ENCODE results near the gene SLC5A4. TPM values are rescaled to one million over a fixed set of nuclear protein-coding genes. Genes with fewer than 3 reads are reported as not detected.
"Not testable (repeated sequence)": the region's sequence is repeated elsewhere in the genome, so short reads cannot be mapped to it uniquely, and the experiment has no call there.

The SLC5A4 gene
- total RNA-seq, 1 experiment from 2014 or later = 0.22 TPM

DNA sequence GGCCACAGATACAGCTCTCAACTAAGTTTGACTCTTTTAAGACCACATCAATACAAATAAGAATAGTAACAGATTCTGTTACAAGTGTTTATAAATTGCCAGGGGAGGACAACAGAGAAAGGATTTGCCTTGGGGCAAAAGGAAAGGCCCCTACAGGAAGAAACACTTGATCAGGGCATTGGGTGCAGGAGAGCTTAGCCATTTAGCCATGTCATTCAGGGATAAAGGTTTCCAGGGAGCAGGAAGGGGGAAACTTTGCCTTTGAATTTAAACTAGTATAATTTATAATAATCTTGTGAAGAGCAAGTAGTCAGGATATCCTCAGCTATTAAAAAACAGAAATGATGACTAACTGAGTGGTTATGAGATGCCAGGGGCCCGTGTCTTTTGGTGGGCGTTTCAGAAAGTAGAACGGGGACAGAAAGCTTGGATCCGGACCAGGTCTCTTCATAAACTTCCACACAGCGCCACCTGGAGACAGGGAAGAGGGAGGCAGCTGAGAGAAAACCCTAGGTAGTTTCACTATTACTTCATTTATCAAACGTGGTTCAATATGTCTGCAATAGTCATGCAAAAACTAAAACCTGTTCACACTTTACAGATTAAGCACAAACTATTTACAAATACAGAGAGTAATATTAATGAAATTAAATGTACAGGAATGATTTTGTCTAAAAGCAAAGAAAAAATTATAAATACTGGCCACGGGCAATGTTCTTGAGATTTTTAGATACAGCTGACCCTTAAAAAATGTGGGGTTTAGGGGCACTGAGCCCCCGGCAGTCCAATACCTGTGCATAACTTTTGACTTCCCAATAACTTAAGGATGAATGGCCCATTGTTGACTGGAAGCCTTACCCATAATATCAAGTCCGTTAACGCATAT, 11.0 kb upstream of the SLC5A4 start:
- Mint-ChIP-seq H3K27ac (peak overlapping the region; percentile 39), H3K9me3 (peaks cover 8% of the 10 kb centered on the region), H3K4me1 (peaks cover 9% of the 10 kb centered on the region), H3K4me3 (no peak overlapping the region), H3K36me3 (no peaks in the 10 kb centered on the region), H3K27me3 (ENCODE audit: low read depth) (no peaks in the 10 kb centered on the region; the same call in 1 of the 2 replicates)
- TF ChIP-seq, protein P1, sequence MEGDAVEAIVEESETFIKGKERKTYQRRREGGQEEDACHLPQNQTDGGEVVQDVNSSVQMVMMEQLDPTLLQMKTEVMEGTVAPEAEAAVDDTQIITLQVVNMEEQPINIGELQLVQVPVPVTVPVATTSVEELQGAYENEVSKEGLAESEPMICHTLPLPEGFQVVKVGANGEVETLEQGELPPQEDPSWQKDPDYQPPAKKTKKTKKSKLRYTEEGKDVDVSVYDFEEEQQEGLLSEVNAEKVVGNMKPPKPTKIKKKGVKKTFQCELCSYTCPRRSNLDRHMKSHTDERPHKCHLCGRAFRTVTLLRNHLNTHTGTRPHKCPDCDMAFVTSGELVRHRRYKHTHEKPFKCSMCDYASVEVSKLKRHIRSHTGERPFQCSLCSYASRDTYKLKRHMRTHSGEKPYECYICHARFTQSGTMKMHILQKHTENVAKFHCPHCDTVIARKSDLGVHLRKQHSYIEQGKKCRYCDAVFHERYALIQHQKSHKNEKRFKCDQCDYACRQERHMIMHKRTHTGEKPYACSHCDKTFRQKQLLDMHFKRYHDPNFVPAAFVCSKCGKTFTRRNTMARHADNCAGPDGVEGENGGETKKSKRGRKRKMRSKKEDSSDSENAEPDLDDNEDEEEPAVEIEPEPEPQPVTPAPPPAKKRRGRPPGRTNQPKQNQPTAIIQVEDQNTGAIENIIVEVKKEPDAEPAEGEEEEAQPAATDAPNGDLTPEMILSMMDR (IDR thresholded peaks at IDR 0.05) = peak; percentile 89
- no peak for TF ChIP-seq GABPB1 (CRISPR knock-in tag; IDR thresholded peaks at IDR 0.05)
- ATAC-seq (peak; percentile 85), DNase-seq (ENCODE audit: low spot score) (peak; percentile 71)
- ChIA-PET POLR2A (no interaction called here), CTCF (interaction anchor here (0.6 to 2.9 kb wide), 64 partner anchors 10 to 720 kb away, joined by 3 to 23 read pairs (median 5); partner anchors contain the start of genes C22orf42, FBXO7 and RFPL2)

DNA sequence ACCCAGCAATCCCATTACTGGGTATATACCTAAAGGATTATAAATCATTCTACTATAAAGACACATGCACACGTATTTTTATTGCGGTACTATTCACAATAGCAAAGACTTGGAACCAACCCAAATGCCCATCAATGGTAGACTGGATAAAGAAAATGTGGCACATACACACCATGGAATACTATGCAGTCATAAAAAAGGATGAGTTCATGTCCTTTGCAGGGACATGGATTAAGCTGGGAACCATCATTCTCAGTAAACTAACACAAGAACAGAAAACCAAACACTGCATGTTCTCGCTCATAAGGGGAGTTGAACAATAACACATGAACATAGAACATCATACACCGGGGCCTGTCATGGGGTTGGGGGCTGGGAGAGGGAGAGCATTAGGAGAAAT, 8.5 kb upstream of the SLC5A4 start:
- H3K4me1 Mint-ChIP-seq = peaks cover 12% of the 10 kb centered on the region
- H3K36me3 Mint-ChIP-seq; DNase-seq (ENCODE audit: low spot score); H3K27ac Mint-ChIP-seq; H3K9me3 Mint-ChIP-seq; POLR2A ChIA-PET; CTCF ChIA-PET; H3K27me3 Mint-ChIP-seq (ENCODE audit: low read depth); ATAC-seq; H3K4me3 Mint-ChIP-seq: not testable (repeated sequence)

DNA sequence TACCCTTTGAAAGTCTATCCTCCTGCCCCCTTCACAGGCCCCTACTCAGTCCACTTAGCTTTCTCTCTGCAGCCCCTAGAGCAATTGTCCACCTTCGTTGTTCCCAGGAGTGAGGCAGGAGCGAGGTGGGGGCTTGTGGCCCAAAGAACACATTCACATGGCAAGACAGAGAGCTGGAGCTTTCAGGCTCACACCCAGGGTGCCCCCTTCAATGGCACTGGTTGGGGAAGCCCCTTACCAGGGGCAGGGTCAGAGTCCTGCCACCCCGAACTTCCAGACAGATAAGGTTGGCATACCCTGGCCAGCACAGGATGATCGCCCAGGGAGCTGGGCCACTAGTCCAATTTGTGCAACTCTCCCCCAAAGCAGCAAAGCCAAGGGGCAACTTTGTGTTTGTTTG, 6.2 kb upstream of the SLC5A4 start:
- peaks cover 8% of the 10 kb centered on the region for H3K9me3 Mint-ChIP-seq
- no peak overlapping the region for H3K4me3 Mint-ChIP-seq
- no peaks in the 10 kb centered on the region for H3K36me3 Mint-ChIP-seq
- TF ChIP-seq, protein P2, sequence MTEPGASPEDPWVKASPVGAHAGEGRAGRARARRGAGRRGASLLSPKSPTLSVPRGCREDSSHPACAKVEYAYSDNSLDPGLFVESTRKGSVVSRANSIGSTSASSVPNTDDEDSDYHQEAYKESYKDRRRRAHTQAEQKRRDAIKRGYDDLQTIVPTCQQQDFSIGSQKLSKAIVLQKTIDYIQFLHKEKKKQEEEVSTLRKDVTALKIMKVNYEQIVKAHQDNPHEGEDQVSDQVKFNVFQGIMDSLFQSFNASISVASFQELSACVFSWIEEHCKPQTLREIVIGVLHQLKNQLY (CRISPR knock-in tag; IDR thresholded peaks at IDR 0.05) = no peak
- TF ChIP-seq, protein P3, sequence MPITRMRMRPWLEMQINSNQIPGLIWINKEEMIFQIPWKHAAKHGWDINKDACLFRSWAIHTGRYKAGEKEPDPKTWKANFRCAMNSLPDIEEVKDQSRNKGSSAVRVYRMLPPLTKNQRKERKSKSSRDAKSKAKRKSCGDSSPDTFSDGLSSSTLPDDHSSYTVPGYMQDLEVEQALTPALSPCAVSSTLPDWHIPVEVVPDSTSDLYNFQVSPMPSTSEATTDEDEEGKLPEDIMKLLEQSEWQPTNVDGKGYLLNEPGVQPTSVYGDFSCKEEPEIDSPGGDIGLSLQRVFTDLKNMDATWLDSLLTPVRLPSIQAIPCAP (CRISPR knock-in tag; IDR thresholded peaks at IDR 0.05) = no peak
- TF ChIP-seq, protein P4, sequence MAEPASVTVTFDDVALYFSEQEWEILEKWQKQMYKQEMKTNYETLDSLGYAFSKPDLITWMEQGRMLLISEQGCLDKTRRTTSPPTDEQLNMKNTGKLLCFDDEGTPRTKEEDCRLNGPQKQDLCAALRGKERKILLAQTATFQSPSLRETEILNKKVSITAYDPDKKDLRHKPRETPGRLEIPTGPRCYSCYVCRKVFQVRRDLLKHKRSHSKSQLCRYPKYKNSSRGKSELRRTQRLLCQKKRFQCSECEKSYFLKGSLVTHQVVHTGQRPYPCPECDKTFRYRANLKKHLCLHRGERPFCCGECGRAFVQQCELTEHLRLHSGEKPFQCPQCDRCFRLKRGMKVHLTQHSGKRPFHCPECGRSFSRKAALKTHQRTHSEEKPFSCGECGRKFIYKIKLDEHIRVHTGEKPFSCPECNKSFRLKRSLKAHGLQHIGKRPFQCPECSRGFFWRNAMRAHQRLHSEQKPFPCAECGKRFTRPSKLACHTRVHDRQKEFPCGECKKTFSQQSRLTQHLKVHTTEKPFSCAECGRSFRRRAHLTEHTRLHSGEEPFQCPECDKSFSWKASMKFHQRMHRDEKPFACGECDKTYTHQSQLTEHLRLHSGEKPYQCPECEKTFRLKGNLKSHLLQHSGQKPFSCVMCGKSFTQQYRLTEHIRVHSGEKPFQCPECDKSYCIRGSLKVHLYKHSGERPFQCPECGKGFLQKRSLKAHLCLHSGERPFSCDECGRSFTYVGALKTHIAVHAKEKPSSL (CRISPR knock-in tag; conservative IDR thresholded peaks at IDR 0.05) = no peak
- TF ChIP-seq, protein P5, sequence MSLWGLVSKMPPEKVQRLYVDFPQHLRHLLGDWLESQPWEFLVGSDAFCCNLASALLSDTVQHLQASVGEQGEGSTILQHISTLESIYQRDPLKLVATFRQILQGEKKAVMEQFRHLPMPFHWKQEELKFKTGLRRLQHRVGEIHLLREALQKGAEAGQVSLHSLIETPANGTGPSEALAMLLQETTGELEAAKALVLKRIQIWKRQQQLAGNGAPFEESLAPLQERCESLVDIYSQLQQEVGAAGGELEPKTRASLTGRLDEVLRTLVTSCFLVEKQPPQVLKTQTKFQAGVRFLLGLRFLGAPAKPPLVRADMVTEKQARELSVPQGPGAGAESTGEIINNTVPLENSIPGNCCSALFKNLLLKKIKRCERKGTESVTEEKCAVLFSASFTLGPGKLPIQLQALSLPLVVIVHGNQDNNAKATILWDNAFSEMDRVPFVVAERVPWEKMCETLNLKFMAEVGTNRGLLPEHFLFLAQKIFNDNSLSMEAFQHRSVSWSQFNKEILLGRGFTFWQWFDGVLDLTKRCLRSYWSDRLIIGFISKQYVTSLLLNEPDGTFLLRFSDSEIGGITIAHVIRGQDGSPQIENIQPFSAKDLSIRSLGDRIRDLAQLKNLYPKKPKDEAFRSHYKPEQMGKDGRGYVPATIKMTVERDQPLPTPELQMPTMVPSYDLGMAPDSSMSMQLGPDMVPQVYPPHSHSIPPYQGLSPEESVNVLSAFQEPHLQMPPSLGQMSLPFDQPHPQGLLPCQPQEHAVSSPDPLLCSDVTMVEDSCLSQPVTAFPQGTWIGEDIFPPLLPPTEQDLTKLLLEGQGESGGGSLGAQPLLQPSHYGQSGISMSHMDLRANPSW (CRISPR knock-in tag; conservative IDR thresholded peaks at IDR 0.05; ENCODE audit: low read depth) = no peak
- TF ChIP-seq NR2C2 (CRISPR knock-in tag; IDR thresholded peaks at IDR 0.05) (no peak), ELF4 (CRISPR knock-in tag; IDR thresholded peaks at IDR 0.05; ENCODE audit: low read depth) (no peak), IRF2 (CRISPR knock-in tag; IDR thresholded peaks at IDR 0.05; ENCODE audit: borderline replicate concordance, low read depth) (no peak), SOX15 (CRISPR knock-in tag; IDR thresholded peaks at IDR 0.05) (no peak)
- TF ChIP-seq, protein P6, sequence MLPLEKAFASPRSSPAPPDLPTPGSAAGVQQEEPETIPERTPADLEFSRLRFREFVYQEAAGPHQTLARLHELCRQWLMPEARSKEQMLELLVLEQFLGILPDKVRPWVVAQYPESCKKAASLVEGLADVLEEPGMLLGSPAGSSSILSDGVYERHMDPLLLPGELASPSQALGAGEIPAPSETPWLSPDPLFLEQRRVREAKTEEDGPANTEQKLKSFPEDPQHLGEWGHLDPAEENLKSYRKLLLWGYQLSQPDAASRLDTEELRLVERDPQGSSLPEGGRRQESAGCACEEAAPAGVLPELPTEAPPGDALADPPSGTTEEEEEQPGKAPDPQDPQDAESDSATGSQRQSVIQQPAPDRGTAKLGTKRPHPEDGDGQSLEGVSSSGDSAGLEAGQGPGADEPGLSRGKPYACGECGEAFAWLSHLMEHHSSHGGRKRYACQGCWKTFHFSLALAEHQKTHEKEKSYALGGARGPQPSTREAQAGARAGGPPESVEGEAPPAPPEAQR (CRISPR knock-in tag; IDR thresholded peaks at IDR 0.05) = no peak
- TF ChIP-seq, protein P7, sequence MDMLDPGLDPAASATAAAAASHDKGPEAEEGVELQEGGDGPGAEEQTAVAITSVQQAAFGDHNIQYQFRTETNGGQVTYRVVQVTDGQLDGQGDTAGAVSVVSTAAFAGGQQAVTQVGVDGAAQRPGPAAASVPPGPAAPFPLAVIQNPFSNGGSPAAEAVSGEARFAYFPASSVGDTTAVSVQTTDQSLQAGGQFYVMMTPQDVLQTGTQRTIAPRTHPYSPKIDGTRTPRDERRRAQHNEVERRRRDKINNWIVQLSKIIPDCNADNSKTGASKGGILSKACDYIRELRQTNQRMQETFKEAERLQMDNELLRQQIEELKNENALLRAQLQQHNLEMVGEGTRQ (CRISPR knock-in tag; IDR thresholded peaks at IDR 0.05) = no peak
- DNase-seq (ENCODE audit: low spot score) (no peak), ATAC-seq (no peak)
- no peaks in the 10 kb centered on the region; the same call in 1 of the 2 replicates for H3K27me3 Mint-ChIP-seq (ENCODE audit: low read depth)
- CTCF ChIA-PET = interaction anchor here (1.1 kb wide), 1 partner anchor 59 kb away, joined by 3 read pairs; no protein-coding TSS in a partner anchor
- H3K27ac Mint-ChIP-seq = no peak overlapping the region
- peaks cover 9% of the 10 kb centered on the region for H3K4me1 Mint-ChIP-seq
- POLR2A ChIA-PET = no interaction called here

All from WTC11 (cell line).